NT2/D1 (cell line): ENCODE measurements around the gene ARL6IP4.

Experiments
- SUZ12 ChIP-seq: IDR thresholded peaks from 2 replicates; pipeline ENCODE4 v1.6.1; 2011; ENCODE audit not compliant: insufficient read length, insufficient read depth; ENCODE audit errors: extremely low read depth
- YY1 ChIP-seq: IDR thresholded peaks from 2 replicates; pipeline ENCODE4 v1.6.1; 2011; ENCODE audit not compliant: insufficient read length, insufficient read depth
- ZNF274 ChIP-seq: IDR thresholded peaks from 2 replicates; pipeline ENCODE4 v1.6.1; 2011; ENCODE audit warnings: mild to moderate bottlenecking, low read depth, low read length

- TF ChIP-seq SUZ12 (no peak), ZNF274 (no peak), YY1 (no peak)
Observed at GRCh38 chr12:122994781-122995502, 14.5 kb downstream of the ARL6IP4 start.
